HUDEP-2 (cell line): ENCODE results near the gene TM2D1.
"Not testable (repeated sequence)": the region's sequence is repeated elsewhere in the genome, so short reads cannot be mapped to it uniquely, and the experiment has no call there.

Experiments used
- DNase-seq, 76 experiments: peaks; one replicate each; lab custom pipeline; 2025; ENCODE audit not compliant: unreplicated experiment in 76 of 76; lab: John Stamatoyannopoulos, UW

Gene TM2D1

GRCh38 chr1:61718996-61719663 lies 5.8 kb downstream of the TM2D1 start:
- DNase-seq = not testable (repeated sequence)

DNA sequence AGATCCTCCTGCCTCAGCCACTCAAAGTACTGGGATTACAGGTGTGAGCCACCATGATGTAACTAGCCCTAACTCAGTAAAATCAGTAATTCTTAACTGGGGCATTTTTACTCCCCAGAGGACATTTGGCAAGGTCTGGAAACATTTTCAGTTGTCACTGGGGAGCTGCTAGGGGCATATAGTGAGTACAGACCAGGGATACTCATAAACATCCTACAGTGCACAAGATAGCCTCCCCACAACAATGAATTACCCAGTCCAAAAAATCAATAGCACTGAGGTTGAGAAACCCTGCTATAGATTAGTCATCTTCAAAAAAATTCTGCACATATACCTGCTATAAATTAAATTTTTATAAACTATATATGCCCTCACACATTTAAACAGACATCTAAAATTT lies 13.0 kb downstream of the TM2D1 start:
- DNase-seq = no peak

DNA sequence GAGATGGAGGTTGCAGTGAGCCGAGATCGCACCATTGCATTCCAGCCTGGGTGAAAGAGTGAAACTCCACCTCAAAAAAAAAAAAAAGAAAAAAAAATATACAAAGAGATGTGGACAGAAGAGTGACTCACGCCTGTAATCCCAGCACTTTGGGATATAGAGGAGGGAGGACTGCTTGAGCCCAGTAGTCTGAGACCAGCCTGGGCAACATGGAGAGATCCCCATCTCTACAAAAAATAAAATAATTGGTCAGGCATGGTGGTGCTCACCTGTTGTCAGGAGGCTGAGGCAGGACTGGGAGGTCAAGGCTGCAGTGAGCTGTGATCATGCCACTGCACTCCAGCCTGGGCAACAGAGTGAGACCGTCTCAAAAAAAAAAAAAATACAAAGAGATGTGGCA lies 13.7 kb downstream of the TM2D1 start:
- not testable (repeated sequence) for DNase-seq

GRCh38 chr1:61709908-61710289 lies 15.0 kb downstream of the TM2D1 start:
- DNase-seq = no peak

DNA sequence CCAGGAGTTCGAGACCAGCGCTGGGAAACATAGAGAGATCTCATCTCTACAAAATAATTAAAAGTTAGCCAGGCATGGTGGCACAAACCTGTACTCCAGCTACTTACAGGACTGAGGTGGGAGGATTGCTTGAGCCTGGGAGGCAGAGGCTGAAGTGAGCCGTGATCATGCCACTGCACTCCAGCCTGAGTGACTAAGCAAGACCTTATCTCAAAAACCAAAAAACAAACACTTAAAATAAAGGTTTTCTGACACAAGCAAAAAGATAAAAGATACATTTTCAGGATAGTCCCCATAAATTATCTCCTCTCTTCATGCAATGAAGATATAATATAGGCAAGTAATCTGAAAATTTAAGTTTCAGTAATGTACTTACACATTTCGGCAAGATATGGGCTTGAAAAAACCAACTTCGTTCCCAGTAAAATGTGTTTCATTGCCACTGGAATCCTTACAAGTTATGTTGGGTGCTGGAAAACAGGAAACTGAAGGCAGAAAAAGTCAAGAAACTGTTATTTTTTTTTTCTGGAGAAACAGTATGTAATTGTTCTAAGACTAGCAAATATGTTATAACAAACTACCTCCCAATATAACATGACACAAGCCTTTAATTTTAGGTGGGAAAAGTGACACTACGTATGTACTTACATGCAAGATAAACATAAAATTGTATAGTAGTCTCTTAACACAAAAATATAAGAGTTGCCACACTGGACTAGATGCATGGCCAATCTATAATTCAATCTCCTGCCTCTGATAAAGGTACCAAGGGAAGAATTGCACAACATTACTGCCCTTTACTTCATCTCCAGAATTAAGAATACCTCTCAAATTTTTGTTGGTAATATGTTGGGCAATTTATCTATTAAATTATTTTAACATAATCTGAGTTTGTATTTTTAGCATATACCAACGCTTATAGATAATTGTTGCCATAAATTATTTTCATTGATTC lies 15.7 kb downstream of the TM2D1 start:
- peak in 66 of 76 experiments; percentile 3 to 76 (median 36) for DNase-seq

DNA sequence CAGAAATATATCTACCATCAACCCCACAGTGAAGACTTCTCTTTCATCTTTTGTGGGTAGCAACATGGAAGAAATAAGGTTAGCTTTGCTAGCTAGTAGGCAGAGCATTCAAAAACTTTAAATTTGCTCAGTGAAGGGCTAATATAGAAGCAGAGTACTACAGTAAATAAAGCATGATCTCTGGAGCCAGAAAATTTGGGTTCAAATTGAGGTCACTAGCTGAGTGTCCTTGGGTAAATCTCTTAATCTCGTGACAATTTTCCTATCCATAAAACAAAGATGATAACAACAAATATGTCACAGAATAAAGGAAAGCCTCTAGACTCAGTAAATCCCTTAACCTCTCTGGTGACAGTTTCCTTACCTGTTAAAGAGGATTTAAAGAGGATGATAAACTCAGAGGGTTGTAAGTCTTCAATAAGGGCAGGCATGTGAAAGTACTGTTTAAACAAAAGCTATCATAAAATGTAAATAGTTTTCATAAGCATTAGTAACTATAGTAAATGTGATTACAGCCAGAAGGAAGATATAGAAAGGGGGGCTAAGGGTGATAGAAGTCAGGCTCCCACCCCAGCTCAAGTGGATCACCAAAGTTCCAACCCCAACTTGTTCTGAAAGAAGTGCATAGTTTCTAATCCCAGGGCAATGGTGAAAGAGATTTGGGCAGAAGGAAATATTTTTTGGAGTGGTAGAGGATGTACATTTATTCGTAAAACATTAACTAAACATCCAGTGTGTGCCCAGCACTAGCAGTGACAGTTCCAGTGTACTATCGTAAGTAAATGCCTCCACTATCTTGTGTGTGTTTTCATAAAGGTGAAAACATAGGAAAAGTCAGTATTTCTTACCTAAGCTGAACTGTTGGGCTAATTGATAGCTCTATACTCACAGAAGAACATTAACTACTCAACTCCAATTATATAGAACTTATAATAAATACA lies 24.8 kb downstream of the TM2D1 start:
- DNase-seq = no peak

DNA sequence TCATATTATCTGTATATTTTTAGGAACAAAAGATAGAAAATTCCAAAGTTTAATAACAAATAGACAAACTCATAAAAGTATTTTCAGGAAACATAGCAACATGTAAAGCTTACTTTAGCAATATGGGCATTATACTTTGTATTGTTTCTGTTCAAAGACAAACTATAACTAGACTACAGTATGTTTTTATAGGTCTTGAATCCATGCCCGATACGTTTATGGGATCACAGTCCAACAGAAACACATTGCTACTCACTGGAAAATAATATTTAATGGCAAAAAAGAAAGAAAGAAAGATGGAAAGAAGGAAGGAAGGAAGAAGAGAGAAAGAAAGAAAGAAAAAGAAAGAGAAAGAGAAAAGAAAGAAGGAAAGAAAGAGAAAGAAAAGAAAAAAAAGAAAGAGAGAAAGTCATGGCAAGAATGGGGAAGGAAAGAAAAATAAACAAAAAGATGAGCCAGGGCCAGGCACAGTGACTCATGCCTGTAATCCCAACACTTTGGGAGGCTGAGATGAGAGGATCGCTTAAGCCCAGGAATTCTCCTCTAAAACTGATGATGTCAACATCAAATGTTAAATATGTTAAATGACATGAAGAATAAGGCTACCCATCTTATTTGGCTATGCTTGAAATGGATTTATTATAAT lies 32.7 kb downstream of the TM2D1 start:
- DNase-seq = no peak

DNA sequence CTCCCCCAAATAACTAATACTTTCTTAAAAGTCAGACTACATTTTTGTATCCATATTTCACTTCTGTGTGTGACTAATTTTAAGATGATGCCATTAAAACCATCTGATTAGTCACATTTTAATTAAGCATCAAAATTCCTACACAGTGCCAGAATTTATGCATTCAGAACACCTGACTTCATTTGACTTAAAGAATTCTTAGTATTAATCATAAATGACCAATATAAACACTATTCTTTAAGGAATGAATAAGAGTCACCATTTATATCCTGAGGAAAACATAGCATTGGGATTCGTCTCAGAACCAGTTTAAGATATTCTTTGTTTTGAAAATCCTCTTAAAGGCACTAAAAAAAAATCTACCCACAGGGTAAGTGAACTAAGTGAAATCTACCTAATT lies 37.0 kb downstream of the TM2D1 start:
- DNase-seq = no peak

DNA sequence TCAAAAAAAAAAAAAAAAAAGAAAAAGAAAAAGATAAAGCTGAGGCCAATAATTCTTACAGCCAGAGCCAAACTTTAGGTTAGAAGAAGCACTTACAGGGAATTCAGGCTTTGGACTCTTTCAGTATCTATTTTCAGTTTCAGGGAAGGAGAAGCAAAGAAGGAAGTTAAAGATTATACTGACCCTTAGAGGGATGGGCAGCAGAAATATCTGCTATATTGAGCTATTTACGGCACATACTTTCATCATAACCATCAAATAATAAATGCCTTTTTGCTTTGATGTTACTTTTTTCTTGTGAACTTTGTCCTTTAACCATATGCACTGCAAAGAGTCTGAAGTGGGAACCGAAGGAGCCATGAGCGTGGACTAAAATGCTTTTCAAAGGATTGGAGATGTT lies 42.0 kb downstream of the TM2D1 start:
- DNase-seq = no peak

- DNase-seq = no peak
Measured at GRCh38 chr1:61680500-61680899, 44.4 kb downstream of the TM2D1 start.

DNA sequence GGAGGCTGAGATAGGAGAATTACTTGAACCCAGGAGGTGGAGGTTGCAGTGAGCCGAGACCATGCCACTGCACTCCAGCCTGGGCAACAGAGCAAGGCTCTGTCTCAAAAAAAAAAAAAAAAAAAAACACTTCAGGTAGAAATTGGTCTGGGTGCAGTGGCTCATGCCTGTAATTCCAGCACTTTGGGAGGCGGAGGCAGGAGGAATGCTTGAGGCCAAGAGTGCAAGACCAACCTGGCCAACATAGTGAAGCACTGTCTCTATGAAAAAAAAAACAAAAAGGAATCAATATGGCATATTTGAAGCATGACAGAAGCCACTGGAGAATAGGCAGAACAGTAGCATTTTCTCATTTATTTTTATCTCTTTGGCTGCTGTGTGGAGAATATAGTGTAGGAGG lies 48.1 kb downstream of the TM2D1 start:
- not testable (repeated sequence) for DNase-seq

- DNase-seq = no peak
Measured at GRCh38 chr1:61674221-61674620, 50.7 kb downstream of the TM2D1 start.

DNA sequence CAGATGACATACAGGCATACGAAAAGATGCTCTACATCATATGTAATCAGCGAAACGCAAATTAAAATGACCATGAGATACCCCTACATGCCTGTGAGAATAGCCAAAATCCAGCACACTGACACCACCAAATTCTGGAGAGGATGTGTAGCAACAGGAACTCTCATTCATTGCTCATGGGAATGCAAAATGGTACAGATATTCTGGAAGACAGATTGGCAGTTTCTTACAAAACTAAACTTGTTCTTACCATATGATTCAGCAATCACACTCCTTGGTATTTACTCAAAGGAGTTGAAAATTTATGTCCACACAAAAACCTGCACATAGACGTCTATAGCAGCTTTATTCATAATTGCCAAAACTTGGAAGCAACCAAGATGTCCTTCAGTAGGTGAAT lies 52.6 kb downstream of the TM2D1 start:
- DNase-seq = no peak

GRCh38 chr1:61670445-61670844 lies 54.5 kb downstream of the TM2D1 start:
- no peak for DNase-seq

- no peak for DNase-seq
Measured at GRCh38 chr1:61670016-61670415, 54.9 kb downstream of the TM2D1 start.

- DNase-seq = peak in 2 of 76 experiments; percentile 1 to 2
Measured at GRCh38 chr1:61659061-61659460, 65.9 kb downstream of the TM2D1 start.

DNA sequence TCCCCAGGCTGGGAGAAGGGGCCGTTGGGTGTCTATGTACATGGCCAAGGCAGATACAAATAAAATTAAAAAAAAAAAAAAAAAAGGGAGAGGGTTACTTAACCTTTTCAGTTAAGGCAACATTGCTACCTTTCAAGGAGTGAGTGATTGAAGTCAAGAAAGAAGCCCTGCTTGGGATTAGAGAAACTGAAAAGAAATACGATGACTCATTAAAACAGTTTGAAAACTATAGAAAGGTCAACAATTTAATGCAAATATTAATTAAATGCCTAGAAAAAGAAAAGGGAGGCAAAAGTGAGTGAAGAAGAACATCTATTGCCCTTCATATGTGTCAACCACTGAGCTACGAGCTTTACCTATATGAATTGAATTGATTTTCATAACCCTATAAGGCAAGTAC lies 69.5 kb downstream of the TM2D1 start:
- no peak for DNase-seq

DNA sequence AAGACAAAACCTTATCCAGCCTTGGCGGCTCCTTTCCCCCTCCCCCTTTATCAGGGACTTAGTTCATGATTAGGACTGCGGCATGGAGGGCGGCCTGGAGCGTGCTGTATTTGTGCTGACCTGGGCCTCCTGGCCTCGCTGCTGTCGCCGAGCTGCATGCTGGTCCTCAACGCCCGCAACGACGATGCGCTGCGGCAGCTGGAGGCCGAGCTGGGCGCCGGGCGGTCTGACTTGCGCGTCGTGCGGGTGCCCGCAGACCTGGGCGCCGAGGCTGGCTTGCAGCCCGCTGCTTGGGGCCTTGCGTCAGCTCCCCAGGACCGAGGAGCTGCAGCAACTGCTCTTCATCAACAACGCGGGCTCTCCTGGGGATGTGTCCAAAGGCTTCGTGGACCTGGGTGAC lies 70.9 kb downstream of the TM2D1 start:
- no peak for DNase-seq

- DNase-seq = no peak
Measured at GRCh38 chr1:61648983-61649742, 75.8 kb downstream of the TM2D1 start.

- DNase-seq = no peak
Measured at GRCh38 chr1:61647142-61647541, 77.8 kb downstream of the TM2D1 start.
